ENCODE measurements around the gene FAM174A. TPM values are rescaled to one million over a fixed set of nuclear protein-coding genes. Genes with fewer than 3 reads are reported as not detected.

The FAM174A gene
- polyA plus RNA-seq, 3 donors = 22.7 to 26.1 (median 25.3) TPM

DNA sequence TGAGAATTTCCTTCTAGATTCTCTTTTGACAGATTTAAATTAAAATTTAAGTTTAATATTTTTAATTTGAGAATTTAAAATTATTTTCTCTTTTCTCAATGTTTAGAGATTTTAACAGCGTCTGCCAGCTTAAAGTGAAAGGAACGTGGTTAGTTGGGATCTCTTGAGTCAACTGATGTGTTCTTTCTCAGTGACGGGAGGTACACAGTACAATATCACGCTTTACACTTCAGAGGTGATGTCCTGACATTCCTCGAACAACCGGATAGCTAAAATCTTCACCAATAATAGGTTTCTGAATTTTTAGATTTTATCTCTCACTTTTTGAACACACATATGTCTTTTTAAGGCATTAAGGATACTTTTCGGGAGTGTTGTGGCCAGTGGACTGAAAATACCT, 81.1 kb downstream of the FAM174A start:
- no peak for DNase-seq (ENCODE audit: extremely low read depth in 1 of 11, low read depth in 9 of 11, low spot score in 4 of 11)

DNA sequence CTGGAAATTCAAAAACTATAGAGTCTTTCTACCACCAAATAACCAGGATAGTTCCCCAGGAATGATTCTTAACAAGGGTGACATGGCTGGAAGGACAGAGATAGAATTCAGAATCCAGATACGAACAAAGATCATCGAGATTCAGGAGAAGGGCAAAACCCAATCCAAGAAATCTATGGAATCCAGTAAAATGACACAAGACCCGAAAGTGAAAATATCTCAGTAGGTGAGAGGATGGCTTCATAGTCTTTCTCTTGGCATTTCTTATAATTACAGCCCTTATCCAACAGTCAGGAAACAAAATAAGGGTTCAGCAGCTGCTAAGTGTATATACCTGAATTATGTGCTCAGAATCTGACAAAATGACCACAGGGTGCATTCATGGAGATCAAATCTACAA, 81.8 kb downstream of the FAM174A start:
- no peak for DNase-seq (ENCODE audit: extremely low read depth in 1 of 11, low read depth in 9 of 11, low spot score in 4 of 11)

DNA sequence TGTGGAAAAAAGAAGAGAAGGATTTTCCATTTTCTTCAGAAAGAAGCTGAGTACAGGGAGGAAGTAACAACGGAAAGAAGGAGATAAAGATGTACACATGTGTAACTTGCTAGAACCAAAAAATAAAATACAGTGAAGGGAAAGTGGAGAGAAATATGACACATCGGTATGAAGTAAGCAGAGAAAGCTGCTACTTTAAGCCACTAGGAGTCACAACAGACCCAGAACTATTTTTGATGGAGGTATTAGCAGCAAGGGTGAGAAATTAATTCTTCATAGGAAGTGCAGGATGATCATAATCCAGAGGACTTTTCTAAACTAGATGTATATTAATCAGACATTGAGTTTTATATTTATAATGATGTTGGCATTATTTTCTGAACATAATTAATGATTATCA, 88.5 kb downstream of the FAM174A start:
- DNase-seq (ENCODE audit: extremely low read depth in 1 of 11, low read depth in 9 of 11, low spot score in 4 of 11) = no peak

DNA sequence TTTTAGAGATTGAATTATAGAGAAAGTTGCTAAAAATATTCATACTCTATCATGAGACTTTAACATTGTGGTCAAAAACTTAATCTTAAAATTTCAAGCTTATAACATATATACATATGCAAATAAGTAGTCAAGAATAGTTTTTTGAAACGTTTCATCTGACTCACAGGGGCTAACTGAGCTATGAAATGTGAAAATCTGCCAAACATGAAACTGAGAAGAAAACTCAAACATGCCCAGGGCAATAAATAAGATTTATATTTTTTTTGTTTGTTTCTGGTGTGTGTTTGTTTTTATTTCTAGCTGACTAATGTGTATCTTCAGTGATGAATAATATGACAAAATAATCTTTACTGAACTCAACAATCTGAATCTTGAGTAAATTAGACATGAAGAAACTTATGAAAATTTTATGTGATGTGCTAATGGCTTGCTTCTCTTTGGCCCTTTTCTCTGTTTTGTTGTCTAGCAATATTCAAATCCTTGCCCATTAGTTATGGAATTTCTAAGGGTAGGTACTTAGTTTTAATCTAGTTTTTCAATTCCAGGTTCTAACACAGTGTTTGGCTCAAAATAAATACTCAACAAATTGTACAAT, 99.9 kb downstream of the FAM174A start:
- no peak for DNase-seq (ENCODE audit: extremely low read depth in 1 of 11, low read depth in 9 of 11, low spot score in 4 of 11)
